Bronchial epithelial cell (primary cell): ENCODE results near the gene SCAF1. TPM values are rescaled to one million over a fixed set of nuclear protein-coding genes. Genes with fewer than 3 reads are reported as not detected.

ENCODE experiments used
- DNase-seq: peaks from one replicate; pipeline ENCODE4 v3.0.0-alpha.2; 2010; ENCODE audit warnings: low read depth
- FAIRE-seq: peaks from 2 replicates; lab custom pipeline; 2011; peaks lifted over from hg19 to GRCh38; lab: Jason Lieb, UNC
- H3K27me3 ChIP-seq: 2 replicates; pipeline ENCODE4 v1.5.1; 2011; ENCODE audit warnings: low read length; ENCODE audit not compliant: control insufficient read depth, insufficient read depth
- H3K36me3 ChIP-seq: 2 replicates; pipeline ENCODE4 v1.5.1; 2011; ENCODE audit warnings: low read length; ENCODE audit not compliant: control insufficient read depth, insufficient read depth
- H3K4me3 ChIP-seq: 2 replicates; pipeline ENCODE4 v1.5.1; 2011; ENCODE audit warnings: mild to moderate bottlenecking, low read depth, low read length, control low read depth
- total RNA-seq: library from RNA; depleted of rRNA; stranded (reverse); fragments of >200 nt; gene quantifications from 2 replicates; pipeline ENCODE4 v1.2.1, GENCODE V29; 2014
- TF ChIP-seq, protein P1 (sequence below): IDR thresholded peaks from 2 replicates; pipeline ENCODE4 v1.5.1; 2011; ENCODE audit warnings: mild to moderate bottlenecking, moderate library complexity, low read length, control low read depth, inconsistent platforms; ENCODE audit not compliant: insufficient read depth, severe bottlenecking

SCAF1 gene
- total RNA-seq, 1 donor from 2014 or later, result 5.5 TPM

DNA sequence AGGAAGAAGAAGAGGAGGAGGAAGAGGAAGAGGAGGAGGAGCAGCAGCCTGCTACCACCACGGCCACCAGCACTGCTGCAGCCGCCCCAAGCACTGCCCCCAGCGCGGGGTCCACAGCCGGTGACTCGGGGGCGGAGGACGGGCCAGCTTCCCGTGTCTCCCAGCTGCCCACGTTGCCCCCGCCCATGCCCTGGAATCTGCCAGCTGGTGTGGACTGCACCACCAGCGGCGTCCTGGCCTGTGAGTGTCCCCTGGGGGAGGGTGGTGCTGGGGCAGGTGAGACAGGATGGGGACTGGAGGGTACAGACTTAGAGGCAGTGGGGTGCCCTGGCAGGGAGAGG is 11.4 kb downstream of the SCAF1 start:
- FAIRE-seq (no peak), DNase-seq (no peak)
- H3K4me3 ChIP-seq, result no peak overlapping the region
- no peaks in the 10 kb centered on the region for H3K27me3 ChIP-seq
- TF ChIP-seq, protein P1, sequence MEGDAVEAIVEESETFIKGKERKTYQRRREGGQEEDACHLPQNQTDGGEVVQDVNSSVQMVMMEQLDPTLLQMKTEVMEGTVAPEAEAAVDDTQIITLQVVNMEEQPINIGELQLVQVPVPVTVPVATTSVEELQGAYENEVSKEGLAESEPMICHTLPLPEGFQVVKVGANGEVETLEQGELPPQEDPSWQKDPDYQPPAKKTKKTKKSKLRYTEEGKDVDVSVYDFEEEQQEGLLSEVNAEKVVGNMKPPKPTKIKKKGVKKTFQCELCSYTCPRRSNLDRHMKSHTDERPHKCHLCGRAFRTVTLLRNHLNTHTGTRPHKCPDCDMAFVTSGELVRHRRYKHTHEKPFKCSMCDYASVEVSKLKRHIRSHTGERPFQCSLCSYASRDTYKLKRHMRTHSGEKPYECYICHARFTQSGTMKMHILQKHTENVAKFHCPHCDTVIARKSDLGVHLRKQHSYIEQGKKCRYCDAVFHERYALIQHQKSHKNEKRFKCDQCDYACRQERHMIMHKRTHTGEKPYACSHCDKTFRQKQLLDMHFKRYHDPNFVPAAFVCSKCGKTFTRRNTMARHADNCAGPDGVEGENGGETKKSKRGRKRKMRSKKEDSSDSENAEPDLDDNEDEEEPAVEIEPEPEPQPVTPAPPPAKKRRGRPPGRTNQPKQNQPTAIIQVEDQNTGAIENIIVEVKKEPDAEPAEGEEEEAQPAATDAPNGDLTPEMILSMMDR, result no peak
- H3K36me3 ChIP-seq, result peaks cover 41% of the 10 kb centered on the region

DNA sequence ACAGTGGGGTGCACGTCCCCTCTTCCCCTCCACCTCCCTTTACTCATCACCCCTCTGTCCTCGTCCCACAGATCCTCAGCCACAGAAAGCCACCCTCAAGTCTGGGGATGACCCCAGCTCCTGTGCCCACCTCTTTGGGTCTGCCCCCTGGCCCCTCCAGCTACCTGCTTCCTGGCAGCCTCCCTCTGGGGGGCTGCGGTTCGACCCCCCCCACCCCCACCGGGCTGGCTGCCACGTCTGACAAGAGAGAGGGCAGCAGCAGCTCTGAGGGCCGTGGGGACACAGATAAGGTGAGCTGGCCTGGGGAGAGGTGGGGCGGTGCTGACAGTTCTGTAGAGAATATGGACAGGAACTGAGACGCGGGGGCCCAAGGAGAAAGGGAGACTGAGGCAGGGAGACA is 12.6 kb downstream of the SCAF1 start:
- FAIRE-seq, result no peak
- TF ChIP-seq, protein P1, result no peak
- Histone ChIP-seq H3K36me3 (peaks cover 48% of the 10 kb centered on the region), H3K4me3 (no peak overlapping the region), H3K27me3 (no peaks in the 10 kb centered on the region)
- DNase-seq, result no peak

DNA sequence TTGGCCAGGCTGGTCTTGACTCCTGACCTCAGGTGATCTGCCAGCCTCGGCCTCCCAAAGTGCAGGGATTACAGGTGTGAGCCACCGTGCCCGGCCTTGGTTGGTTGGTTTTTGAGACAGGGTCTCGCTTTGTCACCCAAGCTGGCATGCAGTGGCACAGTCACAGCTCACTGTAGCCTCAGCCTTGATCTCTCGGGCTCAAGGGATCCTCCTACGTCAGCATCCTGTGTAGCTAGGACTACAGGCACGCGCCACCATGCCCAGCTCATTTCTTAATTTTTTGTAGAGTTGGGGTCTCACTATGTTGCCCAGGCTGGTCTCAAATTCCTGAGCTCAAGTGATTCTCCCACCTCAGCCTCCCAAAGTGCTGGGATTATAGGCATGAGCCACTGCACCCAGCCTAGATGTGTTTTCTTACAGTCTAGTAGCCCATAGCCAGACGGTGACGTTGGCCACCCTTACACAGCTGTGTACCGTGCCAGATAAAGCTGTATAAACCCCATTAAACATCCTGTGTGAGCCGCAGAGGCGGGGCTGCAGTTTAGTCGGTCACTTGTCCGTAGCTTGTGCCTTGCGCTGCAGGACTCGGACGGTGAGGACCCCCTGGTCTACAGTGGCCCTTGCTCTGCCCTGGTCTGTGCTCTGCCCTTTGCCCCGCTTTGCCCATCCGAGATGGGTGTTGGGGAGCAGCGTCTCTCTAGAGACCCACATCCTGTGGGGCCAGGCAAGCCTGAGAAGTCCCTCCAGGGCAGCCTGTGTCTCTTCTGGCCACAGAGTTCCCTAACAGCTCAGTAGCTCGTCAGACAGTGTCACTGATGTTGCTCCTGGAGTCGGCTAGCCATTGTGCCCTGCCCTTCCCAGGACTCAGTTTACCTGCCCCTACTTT is 13.8 kb downstream of the SCAF1 start:
- peaks cover 49% of the 10 kb centered on the region for H3K36me3 ChIP-seq
- H3K27me3 ChIP-seq, result no peaks in the 10 kb centered on the region
- no peak for FAIRE-seq
- H3K4me3 ChIP-seq, result no peak overlapping the region
- TF ChIP-seq, protein P1, result no peak
- DNase-seq, result no peak

DNA sequence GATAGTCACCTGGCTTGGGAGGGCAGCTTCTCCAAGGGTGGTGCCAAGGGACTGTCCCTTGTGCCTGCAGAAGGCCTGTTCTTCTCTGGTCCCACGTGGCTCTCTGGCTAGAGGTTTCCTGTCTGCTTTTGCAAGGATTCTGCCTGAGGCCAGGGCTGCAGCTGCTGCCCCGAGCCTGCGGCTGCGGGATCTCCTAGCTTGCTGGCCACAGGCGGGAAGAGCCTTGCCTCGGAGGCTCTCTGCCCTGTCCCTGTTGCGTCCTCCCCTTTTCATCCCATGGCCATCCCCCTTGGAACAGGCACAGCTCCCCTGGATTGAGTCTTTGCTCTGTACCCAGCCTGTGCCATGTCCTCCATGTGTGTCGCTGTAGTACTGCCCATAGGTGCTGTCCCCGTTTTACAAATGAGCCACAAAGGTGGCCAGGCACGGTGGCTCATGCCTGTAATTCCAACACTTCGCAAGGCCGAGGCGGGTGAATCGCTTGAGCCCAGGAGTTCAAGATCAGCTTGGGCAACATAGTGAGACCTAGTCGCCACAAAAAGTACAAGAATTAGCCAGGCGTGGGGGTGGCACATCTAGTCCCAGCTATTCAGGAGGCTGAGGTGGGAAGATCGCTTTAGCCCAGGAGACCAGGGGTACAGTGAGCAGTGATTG is 14.6 kb downstream of the SCAF1 start:
- Histone ChIP-seq H3K27me3 (no peaks in the 10 kb centered on the region), H3K4me3 (no peak overlapping the region), H3K36me3 (peaks cover 49% of the 10 kb centered on the region)
- DNase-seq (no peak), FAIRE-seq (no peak)
- TF ChIP-seq, protein P1, result no peak

DNA sequence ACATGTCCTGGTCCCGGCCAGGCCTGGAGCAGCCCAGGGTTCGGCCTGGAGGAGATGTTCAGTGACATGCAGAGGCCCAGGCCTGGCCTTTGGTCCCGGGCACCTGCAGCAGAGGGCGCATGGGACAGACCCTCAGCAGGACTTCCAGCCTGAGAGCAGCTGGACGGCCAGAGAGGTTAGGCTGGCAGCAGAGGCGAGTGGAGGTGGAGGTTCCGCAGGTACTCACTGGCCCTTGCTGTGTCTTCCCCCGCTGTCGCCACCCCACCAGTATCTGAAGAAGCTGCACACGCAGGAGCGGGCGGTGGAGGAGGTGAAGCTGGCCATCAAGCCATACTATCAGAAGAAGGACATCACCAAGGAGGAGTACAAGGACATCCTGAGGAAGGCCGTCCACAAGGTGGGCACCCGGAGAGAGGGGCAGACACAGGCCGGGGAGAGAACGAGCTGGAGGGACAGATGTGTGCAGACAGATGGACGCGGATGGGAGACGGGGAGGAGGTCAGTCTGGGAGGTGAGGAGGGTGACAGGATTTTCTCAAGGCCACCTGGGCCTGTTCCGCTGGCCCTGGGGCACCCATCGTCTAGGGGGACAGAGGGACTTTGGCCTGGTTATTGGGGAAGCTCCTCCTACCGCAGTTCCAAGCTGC is 15.6 kb downstream of the SCAF1 start:
- peaks cover 54% of the 10 kb centered on the region for H3K36me3 ChIP-seq
- no peaks in the 10 kb centered on the region for H3K27me3 ChIP-seq
- H3K4me3 ChIP-seq, result no peak overlapping the region
- no peak for DNase-seq
- TF ChIP-seq, protein P1, result no peak
- FAIRE-seq, result no peak
